Nephron progenitor cell (in vitro differentiated cells): ENCODE measurements around the gene STARD10.

Source experiments
- DNase-seq: peaks from one replicate; pipeline ENCODE4 v3.0.0; 2021
- H3K27ac Mint-ChIP-seq: 2 replicates; pipeline ENCODE4 v1.8.0; 2021; ENCODE audit warnings: mild to moderate bottlenecking, moderate library complexity, mixed read lengths
- H3K27me3 Mint-ChIP-seq: 2 replicates; pipeline ENCODE4 v1.8.0; 2021; ENCODE audit warnings: mild to moderate bottlenecking, low read depth, mixed read lengths; ENCODE audit not compliant: poor library complexity
- H3K36me3 Mint-ChIP-seq: 2 replicates; pipeline ENCODE4 v1.8.0; 2021; ENCODE audit warnings: low read depth, mixed read lengths
- H3K4me1 Mint-ChIP-seq: 2 replicates; pipeline ENCODE4 v1.8.0; 2021; ENCODE audit warnings: mixed read lengths
- H3K4me3 Mint-ChIP-seq: 2 replicates; pipeline ENCODE4 v1.8.0; 2021; ENCODE audit warnings: mild to moderate bottlenecking, moderate library complexity, mixed read lengths
- H3K9me3 Mint-ChIP-seq: 2 replicates; pipeline ENCODE4 v1.8.0; 2021; ENCODE audit warnings: mild to moderate bottlenecking, moderate library complexity, mixed read lengths
- TF ChIP-seq, protein P1 (sequence below): fragments of 200-600 bp; sonication (generic); IDR thresholded peaks from 2 replicates; pipeline ENCODE4 v1.5.0; 2021; ENCODE audit warnings: antibody characterized with exemption

STARD10 gene

DNA sequence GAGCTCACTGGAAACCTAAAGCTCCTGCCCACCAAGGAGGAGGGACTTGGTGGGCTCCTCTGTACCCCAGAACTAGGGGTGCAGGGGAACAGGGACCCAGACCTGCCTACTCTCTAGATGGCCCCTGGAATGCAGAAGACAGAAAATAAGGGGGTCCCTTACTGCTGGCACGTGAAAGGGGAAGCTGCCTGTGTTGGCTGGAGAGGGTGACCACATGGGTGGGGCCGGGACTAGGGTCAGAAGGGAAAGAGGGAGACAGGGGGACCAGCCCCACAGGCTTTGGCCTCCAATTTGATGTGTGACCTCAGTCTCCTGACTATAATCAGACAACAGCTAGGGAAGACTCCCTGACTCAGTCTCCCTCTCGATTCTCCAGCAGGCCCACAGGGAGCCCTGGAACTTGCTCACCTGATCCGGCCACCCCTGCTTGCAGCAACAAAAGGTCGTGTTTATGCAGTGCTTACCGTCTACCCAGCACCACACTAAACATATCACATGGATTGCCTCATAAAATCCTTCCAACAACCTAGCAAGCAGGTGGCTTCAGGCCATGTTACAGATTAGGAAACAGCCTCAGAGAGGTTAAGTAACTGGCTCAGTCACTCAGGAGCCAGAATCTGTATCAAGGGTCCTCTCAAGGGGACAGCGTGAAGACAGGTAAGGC lies 51.9 kb downstream of the STARD10 start:
- peak overlapping the region; percentile 84 for H3K27ac Mint-ChIP-seq
- TF ChIP-seq, protein P1, sequence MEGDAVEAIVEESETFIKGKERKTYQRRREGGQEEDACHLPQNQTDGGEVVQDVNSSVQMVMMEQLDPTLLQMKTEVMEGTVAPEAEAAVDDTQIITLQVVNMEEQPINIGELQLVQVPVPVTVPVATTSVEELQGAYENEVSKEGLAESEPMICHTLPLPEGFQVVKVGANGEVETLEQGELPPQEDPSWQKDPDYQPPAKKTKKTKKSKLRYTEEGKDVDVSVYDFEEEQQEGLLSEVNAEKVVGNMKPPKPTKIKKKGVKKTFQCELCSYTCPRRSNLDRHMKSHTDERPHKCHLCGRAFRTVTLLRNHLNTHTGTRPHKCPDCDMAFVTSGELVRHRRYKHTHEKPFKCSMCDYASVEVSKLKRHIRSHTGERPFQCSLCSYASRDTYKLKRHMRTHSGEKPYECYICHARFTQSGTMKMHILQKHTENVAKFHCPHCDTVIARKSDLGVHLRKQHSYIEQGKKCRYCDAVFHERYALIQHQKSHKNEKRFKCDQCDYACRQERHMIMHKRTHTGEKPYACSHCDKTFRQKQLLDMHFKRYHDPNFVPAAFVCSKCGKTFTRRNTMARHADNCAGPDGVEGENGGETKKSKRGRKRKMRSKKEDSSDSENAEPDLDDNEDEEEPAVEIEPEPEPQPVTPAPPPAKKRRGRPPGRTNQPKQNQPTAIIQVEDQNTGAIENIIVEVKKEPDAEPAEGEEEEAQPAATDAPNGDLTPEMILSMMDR: no peak
- no peak overlapping the region for H3K4me3 Mint-ChIP-seq
- H3K36me3 Mint-ChIP-seq: no peaks in the 10 kb centered on the region
- no peak for DNase-seq
- no peaks in the 10 kb centered on the region for H3K27me3 Mint-ChIP-seq
- H3K9me3 Mint-ChIP-seq: no peaks in the 10 kb centered on the region
- H3K4me1 Mint-ChIP-seq: peaks cover 56% of the 10 kb centered on the region

DNA sequence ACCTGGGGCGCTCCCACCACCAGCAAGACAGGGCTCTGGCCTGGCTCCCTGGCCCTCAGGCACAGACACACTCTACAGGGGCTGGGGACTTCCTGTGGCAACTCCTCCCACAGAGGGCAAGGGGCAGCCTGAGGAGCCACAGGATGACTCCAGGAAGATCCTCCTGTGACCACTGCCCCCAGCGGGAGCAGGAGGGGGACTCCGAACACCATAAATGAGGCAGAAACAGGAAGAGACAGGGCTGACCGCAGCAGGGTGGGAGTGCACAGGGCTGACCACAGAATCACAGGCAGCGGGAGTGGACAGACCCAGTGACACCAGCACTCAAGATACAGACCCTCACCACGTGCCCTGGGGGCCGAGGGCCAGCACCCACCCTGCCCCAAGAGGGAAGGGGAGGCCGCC lies 52.4 kb downstream of the STARD10 start:
- Mint-ChIP-seq H3K27ac (peak overlapping the region; percentile 98), H3K4me3 (peak overlapping the region; percentile 76), H3K9me3 (no peaks in the 10 kb centered on the region), H3K36me3 (no peaks in the 10 kb centered on the region), H3K27me3 (no peaks in the 10 kb centered on the region), H3K4me1 (peaks cover 61% of the 10 kb centered on the region)
- TF ChIP-seq, protein P1: no peak
- DNase-seq: peak; percentile 62

DNA sequence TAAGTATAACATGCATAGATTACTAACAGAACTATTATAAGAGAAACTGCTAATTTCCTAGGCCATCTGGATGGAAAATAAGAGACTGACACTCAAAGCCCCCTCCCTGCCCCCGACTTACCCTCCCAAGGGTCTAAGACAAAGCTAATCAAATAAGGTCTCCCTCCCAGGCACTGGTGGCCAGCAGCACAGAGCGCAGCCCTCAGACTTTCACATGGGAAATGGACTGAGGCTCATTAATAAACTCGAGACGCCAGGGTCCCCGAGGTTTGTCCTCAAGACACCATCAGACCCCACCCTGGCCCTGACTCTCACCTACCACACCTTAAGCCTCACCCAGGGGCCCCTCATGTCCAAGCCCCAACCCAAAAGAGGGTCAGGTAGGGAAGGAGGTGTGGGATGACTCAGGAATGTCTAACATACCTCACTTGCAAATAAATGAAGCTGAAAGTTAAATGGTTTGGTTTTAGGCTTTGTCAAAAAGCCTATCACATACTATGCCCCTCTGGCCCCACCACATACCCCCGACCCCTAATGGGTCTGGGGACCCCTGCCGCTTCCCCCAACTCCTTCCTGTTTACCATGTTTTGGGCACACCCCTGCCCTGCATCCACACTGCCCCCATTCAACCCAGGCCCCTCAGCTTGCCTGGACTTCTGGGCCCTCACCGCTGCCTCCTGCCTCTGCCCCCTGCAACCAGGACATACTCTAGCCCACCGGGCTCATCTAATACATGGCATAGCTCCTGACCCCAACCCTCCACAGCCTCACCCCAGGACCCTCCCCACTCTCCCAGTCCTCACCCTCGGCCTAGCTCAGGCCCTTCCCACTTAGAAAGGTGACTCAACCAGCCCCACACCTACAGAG lies 53.1 kb downstream of the STARD10 start:
- Mint-ChIP-seq H3K4me1 (peaks cover 68% of the 10 kb centered on the region), H3K36me3 (no peaks in the 10 kb centered on the region), H3K27me3 (no peaks in the 10 kb centered on the region), H3K9me3 (no peaks in the 10 kb centered on the region), H3K27ac (peak overlapping the region; percentile 98), H3K4me3 (peak overlapping the region; percentile 76)
- TF ChIP-seq, protein P1: no peak
- DNase-seq: no peak

DNA sequence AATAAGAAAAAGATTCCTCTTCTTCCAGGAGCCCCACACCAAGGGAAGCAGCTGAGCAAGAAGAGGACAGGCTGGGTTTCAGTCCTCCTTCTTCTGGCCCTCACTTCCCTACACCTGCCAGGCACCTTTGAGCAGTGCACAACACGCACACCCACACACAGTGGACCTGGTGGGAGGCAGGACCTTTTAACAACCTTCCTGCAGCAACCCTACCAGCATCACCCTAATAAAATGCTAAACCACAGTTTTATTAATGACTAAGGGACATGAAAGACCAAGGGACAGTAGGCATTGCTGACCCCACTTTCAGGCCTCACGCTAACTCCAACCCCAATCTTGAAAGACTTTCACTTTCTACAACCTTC lies 53.8 kb downstream of the STARD10 start:
- no peak for DNase-seq
- Mint-ChIP-seq H3K4me3 (no peak overlapping the region), H3K27me3 (no peaks in the 10 kb centered on the region), H3K9me3 (no peaks in the 10 kb centered on the region), H3K36me3 (no peaks in the 10 kb centered on the region), H3K27ac (no peak overlapping the region), H3K4me1 (peaks cover 71% of the 10 kb centered on the region)
- TF ChIP-seq, protein P1: no peak

DNA sequence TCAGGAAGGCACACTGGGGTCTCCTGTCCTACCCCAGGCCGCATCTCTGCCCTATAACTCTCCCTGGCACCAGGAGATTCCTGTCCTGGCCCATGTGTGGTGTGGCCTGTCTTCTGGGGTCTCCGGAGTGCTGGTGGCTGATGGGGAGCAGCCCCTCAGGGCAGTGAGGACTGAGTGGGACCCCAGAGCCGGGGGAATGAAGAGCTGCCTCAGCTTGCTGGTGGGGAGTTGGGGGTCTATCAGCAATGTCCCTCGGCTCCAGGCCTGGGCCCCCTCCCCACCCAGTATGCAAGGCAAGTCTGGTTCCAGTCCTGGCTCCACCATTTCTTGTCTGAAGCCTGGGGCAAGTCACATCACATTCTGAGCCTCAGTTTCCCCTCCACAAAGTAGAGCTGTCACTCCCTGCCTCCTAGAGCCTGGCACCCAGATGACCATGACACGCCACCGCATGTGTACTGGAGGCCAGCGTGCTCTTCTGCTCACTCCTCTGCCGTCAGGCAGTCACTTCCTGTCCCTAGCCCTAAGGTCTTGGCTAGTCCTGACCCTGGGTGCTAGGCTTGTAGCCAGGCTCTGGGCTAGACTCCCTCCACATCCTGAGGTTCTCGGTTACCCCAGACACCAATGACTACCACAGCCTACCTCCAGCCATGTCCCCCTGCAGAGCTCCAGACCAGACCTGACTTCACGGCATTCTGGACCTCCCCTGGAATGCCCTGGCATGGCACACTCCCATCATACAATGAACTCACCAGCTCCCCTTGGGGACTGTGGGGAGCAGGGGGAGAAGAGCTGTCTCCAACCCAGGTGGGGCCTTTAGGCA lies 54.4 kb downstream of the STARD10 start:
- Mint-ChIP-seq H3K9me3 (no peaks in the 10 kb centered on the region), H3K36me3 (no peaks in the 10 kb centered on the region), H3K27me3 (no peaks in the 10 kb centered on the region), H3K4me1 (peaks cover 68% of the 10 kb centered on the region), H3K27ac (no peak overlapping the region), H3K4me3 (no peak overlapping the region)
- TF ChIP-seq, protein P1: no peak
- DNase-seq: no peak
